Stimulated activated naive CD8-positive, alpha-beta T cell treated with anti-CD3 and anti-CD28 coated beads, Interleukin-15, Interleukin-2, amounts not matched to agents 100 ng/mL and 50 ng/mL, for 24 hours (primary cell): ENCODE measurements around the gene HOXB2.

Source experiments
- H3K27ac Mint-ChIP-seq: one replicate; pipeline ENCODE4 v1.8.0; 2021; ENCODE audit warnings: mild to moderate bottlenecking, mixed read lengths
- H3K27me3 Mint-ChIP-seq: one replicate; pipeline ENCODE4 v1.8.0; 2021; ENCODE audit warnings: mixed read lengths
- H3K36me3 Mint-ChIP-seq: one replicate; pipeline ENCODE4 v1.8.0; 2021; ENCODE audit warnings: low read depth, mixed read lengths
- H3K4me1 Mint-ChIP-seq: one replicate; pipeline ENCODE4 v1.8.0; 2021; ENCODE audit warnings: low read depth, mixed read lengths
- H3K4me3 Mint-ChIP-seq: one replicate; pipeline ENCODE4 v1.8.0; 2021; ENCODE audit warnings: mild to moderate bottlenecking, mixed read lengths
- H3K9me3 Mint-ChIP-seq: one replicate; pipeline ENCODE4 v1.8.0; 2021; ENCODE audit warnings: mixed read lengths

HOXB2 gene

GRCh38 chr17:48586355-48587258 lies 41.7 kb upstream of the HOXB2 start:
- H3K27me3 Mint-ChIP-seq, result peaks cover 82% of the 10 kb centered on the region
- no peaks in the 10 kb centered on the region for H3K36me3 Mint-ChIP-seq
- H3K4me1 Mint-ChIP-seq, result peaks cover 35% of the 10 kb centered on the region
- peak overlapping the region; percentile 2 for H3K27ac Mint-ChIP-seq
- peak overlapping the region; percentile 84 for H3K4me3 Mint-ChIP-seq
- H3K9me3 Mint-ChIP-seq, result no peaks in the 10 kb centered on the region

- Mint-ChIP-seq H3K36me3 (no peaks in the 10 kb centered on the region), H3K9me3 (no peaks in the 10 kb centered on the region), H3K4me1 (peaks cover 38% of the 10 kb centered on the region), H3K4me3 (peak overlapping the region; percentile 21), H3K27ac (no peak overlapping the region), H3K27me3 (peaks cover 83% of the 10 kb centered on the region)
Observed at GRCh38 chr17:48584223-48584741, 39.4 kb upstream of the HOXB2 start.

- peak overlapping the region; percentile 21 for H3K4me3 Mint-ChIP-seq
Observed at GRCh38 chr17:48583708-48584222, 38.9 kb upstream of the HOXB2 start.

GRCh38 chr17:48582750-48583069 lies 37.8 kb upstream of the HOXB2 start:
- Mint-ChIP-seq H3K36me3 (no peaks in the 10 kb centered on the region), H3K4me3 (peak overlapping the region; percentile 61), H3K27me3 (peaks cover 75% of the 10 kb centered on the region), H3K27ac (no peak overlapping the region), H3K4me1 (peaks cover 45% of the 10 kb centered on the region), H3K9me3 (no peaks in the 10 kb centered on the region)

More at GRCh38 chr17:48583708-48584222, 38.9 kb upstream of the HOXB2 start:
- no peaks in the 10 kb centered on the region for H3K36me3 Mint-ChIP-seq
- no peaks in the 10 kb centered on the region for H3K9me3 Mint-ChIP-seq
- H3K27ac Mint-ChIP-seq, result no peak overlapping the region
- H3K27me3 Mint-ChIP-seq, result peaks cover 83% of the 10 kb centered on the region
- H3K4me1 Mint-ChIP-seq, result peaks cover 43% of the 10 kb centered on the region

- no peaks in the 10 kb centered on the region for H3K36me3 Mint-ChIP-seq
- H3K27ac Mint-ChIP-seq, result no peak overlapping the region
- H3K9me3 Mint-ChIP-seq, result no peaks in the 10 kb centered on the region
- H3K4me1 Mint-ChIP-seq, result peaks cover 42% of the 10 kb centered on the region
- H3K27me3 Mint-ChIP-seq, result peaks cover 59% of the 10 kb centered on the region
- H3K4me3 Mint-ChIP-seq, result peak overlapping the region; percentile 88
Observed at GRCh38 chr17:48579760-48580554, 35.0 kb upstream of the HOXB2 start.

- H3K36me3 Mint-ChIP-seq, result no peaks in the 10 kb centered on the region
- H3K27me3 Mint-ChIP-seq, result peaks cover 61% of the 10 kb centered on the region
- peaks cover 42% of the 10 kb centered on the region for H3K4me1 Mint-ChIP-seq
- no peaks in the 10 kb centered on the region for H3K9me3 Mint-ChIP-seq
- H3K4me3 Mint-ChIP-seq, result peak overlapping the region; percentile 88
- no peak overlapping the region for H3K27ac Mint-ChIP-seq
Observed at GRCh38 chr17:48579471-48579759, 34.5 kb upstream of the HOXB2 start.

GRCh38 chr17:48578616-48579470 lies 33.9 kb upstream of the HOXB2 start:
- Mint-ChIP-seq H3K4me1 (peaks cover 42% of the 10 kb centered on the region), H3K36me3 (no peaks in the 10 kb centered on the region), H3K27ac (no peak overlapping the region), H3K9me3 (no peaks in the 10 kb centered on the region), H3K4me3 (peak overlapping the region; percentile 88), H3K27me3 (peaks cover 59% of the 10 kb centered on the region)

- H3K36me3 Mint-ChIP-seq, result no peaks in the 10 kb centered on the region
- H3K27me3 Mint-ChIP-seq, result peaks cover 52% of the 10 kb centered on the region
- H3K9me3 Mint-ChIP-seq, result no peaks in the 10 kb centered on the region
- peaks cover 42% of the 10 kb centered on the region for H3K4me1 Mint-ChIP-seq
- peak within 1 kb of the TSS; percentile 77 for H3K27ac Mint-ChIP-seq
- peak within 1 kb of the TSS; percentile 88 for H3K4me3 Mint-ChIP-seq
Observed at GRCh38 chr17:48577946-48578615, 33.2 kb upstream of the HOXB2 start, which contains the start of gene HOXB4. TSS of gene HOXB4 (minus strand) at chr17:48578350. CDS start at chr17:48578319, 31 bp downstream.

GRCh38 chr17:48577330-48577945 lies 32.5 kb upstream of the HOXB2 start:
- Mint-ChIP-seq H3K9me3 (no peaks in the 10 kb centered on the region), H3K4me3 (peak overlapping the region; percentile 77), H3K27me3 (peaks cover 45% of the 10 kb centered on the region), H3K36me3 (no peaks in the 10 kb centered on the region), H3K27ac (peak overlapping the region; percentile 36), H3K4me1 (peaks cover 36% of the 10 kb centered on the region)

GRCh38 chr17:48576479-48577309 lies 31.8 kb upstream of the HOXB2 start:
- Mint-ChIP-seq H3K9me3 (no peaks in the 10 kb centered on the region), H3K4me1 (peaks cover 34% of the 10 kb centered on the region), H3K27me3 (peaks cover 45% of the 10 kb centered on the region)

GRCh38 chr17:48575673-48576478 lies 31.0 kb upstream of the HOXB2 start:
- H3K27me3 Mint-ChIP-seq, result peaks cover 39% of the 10 kb centered on the region

More at GRCh38 chr17:48576479-48577309, 31.8 kb upstream of the HOXB2 start:
- no peaks in the 10 kb centered on the region for H3K36me3 Mint-ChIP-seq
- peak overlapping the region; percentile 77 for H3K4me3 Mint-ChIP-seq
- no peak overlapping the region for H3K27ac Mint-ChIP-seq

GRCh38 chr17:48575066-48575582 lies 30.2 kb upstream of the HOXB2 start:
- Mint-ChIP-seq H3K27ac (no peak overlapping the region), H3K4me1 (peaks cover 29% of the 10 kb centered on the region), H3K27me3 (peaks cover 32% of the 10 kb centered on the region), H3K36me3 (no peaks in the 10 kb centered on the region), H3K4me3 (no peak overlapping the region), H3K9me3 (no peaks in the 10 kb centered on the region)

More at GRCh38 chr17:48575673-48576478, 31.0 kb upstream of the HOXB2 start:
- no peaks in the 10 kb centered on the region for H3K36me3 Mint-ChIP-seq
- no peaks in the 10 kb centered on the region for H3K9me3 Mint-ChIP-seq
- H3K4me3 Mint-ChIP-seq, result no peak overlapping the region
- H3K27ac Mint-ChIP-seq, result no peak overlapping the region
- H3K4me1 Mint-ChIP-seq, result peaks cover 29% of the 10 kb centered on the region
